Bone marrow (tissue), 2 donors: ENCODE measurements around the gene PHF24.
"Not testable (repeated sequence)": the region's sequence is repeated elsewhere in the genome, so short reads cannot be mapped to it uniquely, and the experiment has no call there.

Experiments used
- DNase-seq, 2 donors: peaks; one replicate each; lab custom pipeline; 2025; lab: John Stamatoyannopoulos, UW

PHF24 gene

GRCh38 chr9:34957492-34958410 is at the start of gene PHF24:
TSS of gene PHF24 (plus strand) at chr9:34958285. CDS start at chr9:34971299, 13,014 bp downstream.
- no peak for DNase-seq

- no peak for DNase-seq
Measured at GRCh38 chr9:34927061-34927460, 31.0 kb upstream of the PHF24 start.

GRCh38 chr9:34928921-34929320 is 29.2 kb upstream of the PHF24 start:
- no peak for DNase-seq

GRCh38 chr9:34929506-34930102 is 28.5 kb upstream of the PHF24 start:
- no peak for DNase-seq

- not testable (repeated sequence) for DNase-seq
Measured at GRCh38 chr9:34939989-34940388, 18.1 kb upstream of the PHF24 start.

- no peak for DNase-seq
Measured at GRCh38 chr9:34948451-34948850, 9.6 kb upstream of the PHF24 start.

GRCh38 chr9:34954225-34954624 is 3.9 kb upstream of the PHF24 start:
- DNase-seq = no peak

GRCh38 chr9:34956066-34956465 is 2.0 kb upstream of the PHF24 start:
- DNase-seq = not testable (repeated sequence)

GRCh38 chr9:34956648-34957047 is 1.4 kb upstream of the PHF24 start:
- DNase-seq = no peak

- DNase-seq = no peak
Measured at GRCh38 chr9:34958411-34958982, 412 bp downstream of the PHF24 start.

GRCh38 chr9:34959461-34959860 is 1.4 kb downstream of the PHF24 start:
- no peak for DNase-seq

GRCh38 chr9:34961574-34962490 is 3.7 kb downstream of the PHF24 start:
- no peak for DNase-seq

- DNase-seq = no peak
Measured at GRCh38 chr9:34962546-34962945, 4.5 kb downstream of the PHF24 start.

- no peak for DNase-seq
Measured at GRCh38 chr9:34963552-34963951, 5.5 kb downstream of the PHF24 start.

- DNase-seq = no peak
Measured at GRCh38 chr9:34964458-34964857, 6.4 kb downstream of the PHF24 start.

GRCh38 chr9:34971146-34971811 is 13.2 kb downstream of the PHF24 start:
- no peak for DNase-seq

- no peak for DNase-seq
Measured at GRCh38 chr9:34974664-34975063, 16.6 kb downstream of the PHF24 start.

- no peak for DNase-seq
Measured at GRCh38 chr9:34976441-34976840, 18.4 kb downstream of the PHF24 start.

- no peak for DNase-seq
Measured at GRCh38 chr9:34976992-34977391, 18.9 kb downstream of the PHF24 start.

- no peak for DNase-seq
Measured at GRCh38 chr9:34980181-34980761, 22.2 kb downstream of the PHF24 start.

GRCh38 chr9:34982361-34982760 is 24.3 kb downstream of the PHF24 start:
- no peak for DNase-seq
